Measurements from ENCODE around the gene CMTM4.
"Not testable (repeated sequence)": the region's sequence is repeated elsewhere in the genome, so short reads cannot be mapped to it uniquely, and the experiment has no call there.

CMTM4 gene

GRCh38 chr16:66639091-66639885 is 57.3 kb downstream of the CMTM4 start:
- DNase-seq, result no peak

- no peak for DNase-seq
Measured at GRCh38 chr16:66637806-66638205, 58.7 kb downstream of the CMTM4 start.

- no peak for DNase-seq
Measured at GRCh38 chr16:66636199-66636598, 60.3 kb downstream of the CMTM4 start.

- no peak for DNase-seq
Measured at GRCh38 chr16:66635406-66635805, 61.1 kb downstream of the CMTM4 start.

GRCh38 chr16:66634527-66635196 is 61.9 kb downstream of the CMTM4 start:
- no peak for DNase-seq

GRCh38 chr16:66631558-66631957 is 65.0 kb downstream of the CMTM4 start:
- DNase-seq, result not testable (repeated sequence)

GRCh38 chr16:66630561-66631260 is 65.8 kb downstream of the CMTM4 start:
- DNase-seq, result not testable (repeated sequence)

- DNase-seq, result no peak
Measured at GRCh38 chr16:66629856-66630255, 66.7 kb downstream of the CMTM4 start.

GRCh38 chr16:66627611-66628378 is 68.7 kb downstream of the CMTM4 start:
- not testable (repeated sequence) for DNase-seq

GRCh38 chr16:66623755-66624154 is 72.8 kb downstream of the CMTM4 start:
- DNase-seq, result no peak

- DNase-seq, result no peak
Measured at GRCh38 chr16:66622863-66623262, 73.7 kb downstream of the CMTM4 start.

GRCh38 chr16:66621973-66622372 is 74.6 kb downstream of the CMTM4 start:
- no peak for DNase-seq

GRCh38 chr16:66620429-66620795 is 76.1 kb downstream of the CMTM4 start:
- no peak for DNase-seq

GRCh38 chr16:66619534-66620428 is 76.8 kb downstream of the CMTM4 start:
- no peak for DNase-seq

GRCh38 chr16:66618588-66619375 is 77.8 kb downstream of the CMTM4 start:
- no peak for DNase-seq

- no peak for DNase-seq
Measured at GRCh38 chr16:66617728-66618127, 78.8 kb downstream of the CMTM4 start.

- no peak for DNase-seq
Measured at GRCh38 chr16:66617010-66617434, 79.5 kb downstream of the CMTM4 start.

GRCh38 chr16:66616592-66616991 is 80.0 kb downstream of the CMTM4 start:
- no peak for DNase-seq

- DNase-seq, result no peak
Measured at GRCh38 chr16:66616169-66616568, 80.4 kb downstream of the CMTM4 start.

GRCh38 chr16:66614161-66614802 is 82.3 kb downstream of the CMTM4 start:
- no peak for DNase-seq
